Hindlimb muscle (tissue), 1 donor: ENCODE data around the gene TMEM125. TPM values are rescaled to one million over a fixed set of nuclear protein-coding genes. Genes with fewer than 3 reads are reported as not detected.

Experiments
- DNase-seq: peaks from one replicate; pipeline ENCODE4 v3.0.0-alpha.2; 2013
- polyA plus RNA-seq: library from polyadenylated mRNA; unstranded; fragments of 120-200 nt; gene quantifications from one replicate; pipeline ENCODE4 v1.2.1, GENCODE V29; 2013; ENCODE audit not compliant: insufficient read length

Gene TMEM125
- polyA plus RNA-seq, 1 donor: not detected

DNA sequence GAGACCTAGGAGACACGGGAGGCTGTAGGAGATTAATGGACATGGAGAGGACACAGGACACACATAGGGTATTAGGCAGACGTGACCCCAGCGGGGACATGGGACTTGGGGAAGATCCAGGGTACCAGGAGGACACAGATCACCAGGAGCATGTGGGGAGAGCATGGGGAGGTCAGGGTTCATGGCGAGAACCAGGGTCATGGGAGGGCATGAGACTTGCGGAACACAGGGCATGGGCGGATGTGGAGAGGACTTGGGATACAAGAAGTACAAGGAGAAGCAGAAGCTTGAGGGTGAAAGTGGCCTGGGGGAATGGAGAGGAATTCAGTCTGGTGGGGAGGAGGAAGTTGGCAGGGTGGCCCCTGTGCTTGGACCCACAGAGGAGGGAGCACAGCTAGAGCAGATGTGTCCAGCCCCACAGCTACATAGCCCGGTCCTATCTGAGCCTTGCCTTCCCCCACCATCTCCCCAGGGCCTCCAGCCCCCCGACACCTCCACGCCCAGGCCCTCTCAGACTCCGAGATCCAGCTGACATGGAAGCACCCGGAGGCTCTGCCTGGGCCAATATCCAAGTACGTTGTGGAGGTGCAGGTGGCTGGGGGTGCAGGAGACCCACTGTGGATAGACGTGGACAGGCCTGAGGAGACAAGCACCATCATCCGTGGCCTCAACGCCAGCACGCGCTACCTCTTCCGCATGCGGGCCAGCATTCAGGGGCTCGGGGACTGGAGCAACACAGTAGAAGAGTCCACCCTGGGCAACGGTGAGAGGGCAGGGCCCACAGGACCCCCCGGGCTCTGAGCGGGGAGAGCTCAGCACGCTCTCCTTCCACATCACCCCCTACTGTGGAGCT, 43.1 kb downstream of the TMEM125 start:
- DNase-seq: no peak

DNA sequence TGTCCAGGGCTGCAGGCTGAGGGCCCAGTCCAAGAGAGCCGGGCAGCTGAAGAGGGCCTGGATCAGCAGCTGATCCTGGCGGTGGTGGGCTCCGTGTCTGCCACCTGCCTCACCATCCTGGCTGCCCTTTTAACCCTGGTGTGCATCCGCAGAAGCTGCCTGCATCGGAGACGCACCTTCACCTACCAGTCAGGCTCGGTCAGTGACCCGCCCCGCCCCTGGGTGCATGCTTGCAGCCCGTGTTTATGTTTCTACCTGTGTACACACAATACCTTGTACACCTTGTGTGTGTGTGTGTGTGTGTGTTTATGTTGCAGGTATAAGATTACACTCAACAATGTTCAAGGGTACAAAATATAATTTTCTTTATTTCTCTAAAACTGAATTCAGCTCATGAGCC, 44.0 kb downstream of the TMEM125 start:
- DNase-seq: no peak

DNA sequence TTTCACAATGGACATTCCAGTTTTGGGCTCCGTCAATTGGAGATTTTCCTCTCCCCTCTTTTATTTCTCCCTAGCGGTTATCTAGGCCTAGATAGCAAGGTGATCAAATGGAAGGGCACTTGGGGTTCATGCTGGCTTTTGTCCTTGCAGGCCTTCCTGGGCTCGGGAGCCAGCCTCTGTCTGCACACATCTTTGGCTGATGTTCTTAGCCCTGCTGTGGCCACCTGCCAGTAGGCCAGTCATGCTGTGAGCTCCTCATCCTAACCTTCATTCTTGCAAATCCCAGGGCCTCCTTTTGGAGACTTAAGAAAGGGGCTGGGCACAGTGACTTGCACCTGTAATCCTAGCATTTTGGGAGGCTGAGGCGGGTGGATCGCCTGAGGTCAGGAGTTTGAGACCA, 44.5 kb downstream of the TMEM125 start:
- no peak for DNase-seq

DNA sequence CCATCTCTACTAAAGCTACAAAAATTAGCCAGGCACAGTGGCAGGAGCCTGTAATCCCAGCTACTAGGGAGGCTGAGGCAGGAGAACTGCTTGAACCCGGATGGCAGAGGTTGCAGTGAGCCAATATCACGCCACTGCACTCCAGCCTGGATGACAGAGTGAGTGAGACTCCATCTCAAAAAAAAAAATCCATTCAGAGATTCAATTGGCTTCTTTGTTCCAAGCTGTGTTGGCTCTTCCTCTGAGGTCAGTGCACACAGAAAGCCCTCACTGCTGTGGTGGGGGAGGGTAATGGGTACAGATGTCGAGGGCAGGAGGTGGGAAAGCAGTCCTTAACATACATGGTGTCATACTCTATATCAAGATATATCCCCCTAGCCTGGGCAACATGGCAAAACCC, 45.7 kb downstream of the TMEM125 start:
- no peak for DNase-seq

DNA sequence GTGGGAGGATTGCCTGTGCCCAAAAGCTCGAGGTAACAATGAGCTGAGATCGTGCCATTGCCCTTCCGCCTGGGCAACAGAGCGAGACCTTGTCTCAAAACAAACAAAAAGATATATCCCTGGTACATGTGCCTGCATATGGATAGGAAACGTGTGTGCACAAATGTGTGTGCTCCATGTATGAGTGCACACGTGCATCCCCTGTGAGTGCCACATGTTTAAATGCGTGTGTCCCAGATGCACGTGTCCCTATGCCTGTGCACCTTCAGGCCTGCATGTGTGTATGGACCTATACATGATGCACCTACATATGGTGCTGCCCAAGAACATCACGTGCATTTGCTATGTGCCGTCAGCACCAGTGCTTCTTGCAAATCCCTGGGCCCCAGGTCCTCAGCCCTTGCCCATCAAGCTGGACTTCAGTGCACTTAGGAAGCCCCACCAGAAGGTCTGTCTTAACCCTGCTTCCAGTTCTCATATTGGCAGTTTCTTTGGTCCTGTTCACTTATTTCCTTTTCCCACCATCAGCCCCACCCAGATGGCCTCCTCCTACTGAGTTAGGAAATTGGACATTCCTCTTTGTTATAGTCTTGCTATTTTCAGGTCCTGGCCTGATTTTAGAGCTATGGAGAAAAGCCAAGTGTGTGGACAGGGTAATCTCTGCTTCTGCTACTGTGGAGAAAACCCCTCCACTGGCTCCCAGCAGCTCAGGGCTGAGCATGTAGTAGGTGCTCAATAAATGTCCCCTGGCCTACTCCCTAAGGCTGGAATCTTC, 46.4 kb downstream of the TMEM125 start:
- no peak for DNase-seq

DNA sequence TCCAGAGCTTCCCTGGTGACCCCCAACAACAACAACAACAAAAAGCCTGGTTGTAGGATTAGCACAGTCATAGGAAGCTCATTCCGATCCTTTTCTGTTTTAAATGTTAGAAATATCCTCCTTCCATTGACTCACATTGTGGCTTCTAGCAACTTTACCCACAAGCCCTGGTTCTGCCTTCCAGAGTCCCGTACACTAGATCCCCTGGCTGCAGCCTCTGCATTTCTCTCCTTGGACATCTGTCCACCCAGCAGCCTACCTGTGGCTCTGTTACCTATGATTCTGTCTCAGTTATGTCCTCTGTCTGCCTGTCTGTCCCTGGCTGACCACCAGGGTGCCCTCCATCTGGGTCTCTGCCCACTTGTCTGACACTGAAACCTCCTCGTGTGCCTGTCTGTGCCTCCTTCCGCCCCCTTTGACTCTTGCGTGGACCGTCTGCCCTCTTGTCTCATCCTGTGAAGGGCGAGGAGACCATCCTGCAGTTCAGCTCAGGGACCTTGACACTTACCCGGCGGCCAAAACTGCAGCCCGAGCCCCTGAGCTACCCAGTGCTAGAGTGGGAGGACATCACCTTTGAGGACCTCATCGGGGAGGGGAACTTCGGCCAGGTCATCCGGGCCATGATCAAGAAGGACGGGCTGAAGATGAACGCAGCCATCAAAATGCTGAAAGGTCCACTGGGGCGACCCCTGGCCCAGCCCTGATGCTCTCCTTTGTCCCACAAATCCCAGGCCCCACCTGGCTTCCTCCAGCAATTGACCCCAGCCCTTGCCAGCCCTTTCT, 47.1 kb downstream of the TMEM125 start:
- no peak for DNase-seq

DNA sequence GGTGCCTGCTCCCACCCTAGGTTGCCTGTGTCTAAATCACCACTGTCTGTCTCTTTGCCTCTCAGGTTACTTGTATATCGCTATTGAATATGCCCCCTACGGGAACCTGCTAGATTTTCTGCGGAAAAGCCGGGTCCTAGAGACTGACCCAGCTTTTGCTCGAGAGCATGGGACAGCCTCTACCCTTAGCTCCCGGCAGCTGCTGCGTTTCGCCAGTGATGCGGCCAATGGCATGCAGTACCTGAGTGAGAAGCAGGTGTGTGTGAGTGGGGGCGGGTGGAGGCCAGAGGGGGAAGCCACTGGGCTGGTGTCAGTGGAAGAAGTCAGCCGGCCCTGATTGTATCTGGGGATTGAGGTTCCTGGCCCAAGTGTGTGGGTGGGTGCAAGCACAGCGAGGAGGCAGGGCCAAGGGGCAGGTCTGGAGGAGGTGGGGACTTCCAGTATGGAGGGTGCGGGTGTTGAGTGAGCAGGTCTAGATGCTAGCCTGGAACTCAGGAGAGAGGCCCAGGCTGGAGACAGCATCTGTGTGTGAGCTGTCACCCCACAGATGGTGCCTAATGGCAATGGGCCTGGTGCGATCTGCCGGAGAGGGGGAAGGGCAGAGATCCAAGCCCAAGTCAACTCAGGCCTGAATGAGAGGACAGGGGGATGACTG, 48.2 kb downstream of the TMEM125 start:
- no peak for DNase-seq

DNA sequence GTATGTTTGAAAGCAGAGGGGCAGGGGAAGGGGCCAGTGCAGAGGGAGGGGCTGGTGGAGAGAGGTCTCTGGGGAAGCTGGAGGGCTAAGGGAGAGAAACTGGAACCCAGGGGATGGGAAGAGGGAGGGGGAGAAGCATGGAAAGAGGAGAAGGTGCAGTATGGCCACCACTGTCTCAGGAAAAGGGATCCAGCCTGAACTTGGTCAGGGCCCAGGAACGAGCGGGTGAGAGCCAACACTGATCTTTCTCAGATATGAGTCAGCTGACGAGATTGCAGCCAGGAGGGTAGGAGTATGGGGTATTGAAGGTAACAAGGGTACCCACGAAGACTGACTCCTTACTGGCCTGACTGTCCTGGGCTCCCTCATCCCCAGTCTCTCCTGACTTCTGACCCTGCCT, 49.0 kb downstream of the TMEM125 start:
- no peak for DNase-seq

DNA sequence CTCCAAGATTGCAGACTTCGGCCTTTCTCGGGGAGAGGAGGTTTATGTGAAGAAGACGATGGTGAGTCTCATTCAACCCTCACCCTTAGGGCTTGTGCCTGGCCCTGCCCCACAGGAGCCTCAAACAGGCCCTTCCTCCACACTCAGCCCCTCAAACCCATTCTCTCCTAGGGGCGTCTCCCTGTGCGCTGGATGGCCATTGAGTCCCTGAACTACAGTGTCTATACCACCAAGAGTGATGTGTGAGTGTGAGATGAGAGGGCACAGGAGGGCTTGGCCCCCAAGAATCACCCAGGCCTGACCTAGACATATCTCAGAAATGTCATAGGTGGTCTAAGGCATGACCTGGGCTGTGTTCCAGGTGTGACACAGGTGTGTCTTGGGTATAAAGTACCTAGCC, 49.5 kb downstream of the TMEM125 start:
- no peak for DNase-seq

DNA sequence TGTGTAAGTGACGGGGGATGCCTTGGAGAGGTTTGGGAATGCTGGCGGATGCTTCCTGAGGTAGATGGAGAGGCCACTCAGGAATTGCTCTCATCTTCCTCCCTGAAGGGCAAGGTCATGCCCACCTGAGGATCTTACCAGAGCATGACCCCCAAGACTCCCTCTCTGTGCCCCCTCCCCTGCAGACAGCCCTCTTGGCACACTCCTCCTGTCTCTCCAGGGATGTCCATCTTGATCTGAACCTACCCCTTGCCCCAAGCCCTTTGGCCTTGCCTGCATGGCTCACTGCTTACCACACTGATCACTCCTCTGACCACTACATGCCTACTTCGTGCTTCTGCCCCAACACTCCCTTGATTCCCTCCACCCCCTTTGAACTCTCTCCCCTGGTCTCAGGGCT, 50.0 kb downstream of the TMEM125 start:
- DNase-seq: no peak

DNA sequence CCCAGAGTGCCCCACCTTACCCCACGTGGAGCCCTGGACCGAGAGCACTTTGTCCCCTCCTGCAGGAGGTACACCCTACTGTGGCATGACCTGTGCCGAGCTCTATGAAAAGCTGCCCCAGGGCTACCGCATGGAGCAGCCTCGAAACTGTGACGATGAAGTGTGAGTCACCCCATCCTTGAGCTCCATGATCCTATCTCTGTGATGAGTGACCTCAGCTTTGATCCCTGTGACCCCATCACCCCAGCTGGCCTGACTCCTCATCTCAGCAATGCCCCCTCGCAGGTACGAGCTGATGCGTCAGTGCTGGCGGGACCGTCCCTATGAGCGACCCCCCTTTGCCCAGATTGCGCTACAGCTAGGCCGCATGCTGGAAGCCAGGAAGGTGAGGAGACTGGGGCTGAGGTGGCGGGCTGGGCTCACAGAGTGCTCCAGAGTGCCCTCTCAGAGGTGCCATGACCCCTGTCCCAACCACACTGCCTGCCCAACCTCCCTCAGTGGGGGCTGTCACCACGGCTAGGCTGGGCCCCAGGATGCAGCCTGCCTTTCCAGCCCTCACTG, 51.6 kb downstream of the TMEM125 start:
- no peak for DNase-seq

DNA sequence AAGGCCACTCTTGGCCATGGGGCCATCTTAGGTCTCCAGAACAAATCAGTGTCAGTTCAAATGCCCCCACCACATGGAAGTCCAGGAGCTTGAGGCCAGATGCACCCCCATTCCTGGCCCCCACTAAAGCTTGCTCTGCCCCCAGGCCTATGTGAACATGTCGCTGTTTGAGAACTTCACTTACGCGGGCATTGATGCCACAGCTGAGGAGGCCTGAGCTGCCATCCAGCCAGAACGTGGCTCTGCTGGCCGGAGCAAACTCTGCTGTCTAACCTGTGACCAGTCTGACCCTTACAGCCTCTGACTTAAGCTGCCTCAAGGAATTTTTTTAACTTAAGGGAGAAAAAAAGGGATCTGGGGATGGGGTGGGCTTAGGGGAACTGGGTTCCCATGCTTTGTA, 52.7 kb downstream of the TMEM125 start:
- DNase-seq: no peak

Other genes with a start within 250 kb of the TMEM125 start
- 35.1 TPM for gene EBNA1BP2, start 97.7 kb upstream of the TMEM125 start, polyA plus RNA-seq
- gene CFAP57, start 97.7 kb upstream of the TMEM125 start, polyA plus RNA-seq: 0.41 TPM
- not detected for gene C1orf210, start 15.6 kb downstream of the TMEM125 start, polyA plus RNA-seq
- 55.3 TPM for gene TIE1, start 31.0 kb downstream of the TMEM125 start, polyA plus RNA-seq
- 0.41 TPM for gene MPL, start 67.8 kb downstream of the TMEM125 start, polyA plus RNA-seq
- 15.2 TPM for gene CDC20, start 89.0 kb downstream of the TMEM125 start, polyA plus RNA-seq
- gene ELOVL1, start 98.0 kb downstream of the TMEM125 start, polyA plus RNA-seq: 40.4 TPM
- gene MED8, start 119.8 kb downstream of the TMEM125 start, polyA plus RNA-seq: 26.9 TPM
- 19.6 TPM for gene SZT2, start 119.9 kb downstream of the TMEM125 start, polyA plus RNA-seq
- 23.4 TPM for gene HYI, start 183.9 kb downstream of the TMEM125 start, polyA plus RNA-seq